GM21515 (cell line): ENCODE results near the gene SLC12A8.
"Not testable (repeated sequence)": the region's sequence is repeated elsewhere in the genome, so short reads cannot be mapped to it uniquely, and the experiment has no call there.

ENCODE experiments used
- ATAC-seq: cut with Tn5 transposase; IDR thresholded peaks from one replicate; pipeline ENCODE4 v1.9.1; 2021; ENCODE audit not compliant: unreplicated experiment

Gene SLC12A8

DNA sequence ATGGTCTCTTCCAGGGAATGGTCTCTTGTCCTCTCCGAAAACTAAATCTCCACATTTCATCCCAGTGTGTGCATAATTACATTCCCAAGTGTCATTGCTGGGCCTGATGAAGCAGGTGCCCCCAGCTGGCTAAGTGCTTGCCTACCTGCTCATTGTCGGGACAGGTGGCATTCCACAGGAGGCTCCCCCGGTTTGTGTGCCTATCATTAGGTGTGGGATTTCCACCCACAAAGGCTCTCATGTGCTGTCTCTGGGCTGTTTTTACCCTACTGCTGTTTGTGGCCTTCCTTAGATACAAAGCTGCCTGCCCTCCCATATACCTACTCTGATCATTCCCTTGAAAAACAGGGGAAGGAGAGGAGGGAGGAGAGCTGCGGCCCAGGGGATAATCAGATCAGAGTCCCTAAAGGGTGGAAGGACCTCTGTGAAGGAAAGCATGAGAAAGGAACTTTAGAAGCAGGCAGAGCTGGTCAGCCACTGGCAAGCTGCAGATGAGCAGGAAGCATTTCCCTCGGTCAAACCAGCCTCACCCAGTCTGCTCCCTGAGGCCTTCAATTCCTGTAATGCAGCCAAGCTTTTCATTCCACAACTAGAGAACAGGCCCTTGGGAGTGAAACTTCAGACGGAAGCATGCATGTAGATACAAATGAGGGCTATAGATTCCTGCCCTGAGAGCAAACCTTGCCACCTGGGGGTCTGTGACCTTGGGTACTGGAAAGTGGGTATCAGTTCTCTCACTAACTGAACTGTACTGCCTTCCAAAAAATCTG is 96.1 kb downstream of the SLC12A8 start:
- ATAC-seq, result no peak

DNA sequence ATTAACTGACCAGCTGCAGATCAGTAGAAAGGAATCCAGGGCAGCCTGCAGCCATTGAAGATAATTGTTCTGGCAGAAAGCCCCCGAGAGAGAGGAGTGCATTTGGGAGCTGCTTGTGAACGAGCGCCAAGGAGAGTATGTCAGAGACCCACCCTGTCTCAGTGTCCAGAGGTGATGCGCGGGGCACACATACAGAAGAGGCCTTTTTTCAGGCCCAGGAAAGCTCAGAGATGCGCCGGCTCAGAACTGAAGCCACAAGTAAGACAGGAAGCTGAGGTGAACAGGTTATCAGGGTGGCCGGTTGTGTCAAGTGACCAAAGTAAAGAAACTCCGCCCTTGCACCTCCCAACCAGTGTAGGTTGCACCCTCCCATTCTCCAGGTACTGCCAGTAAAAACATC is 96.9 kb downstream of the SLC12A8 start:
- ATAC-seq, result no peak

DNA sequence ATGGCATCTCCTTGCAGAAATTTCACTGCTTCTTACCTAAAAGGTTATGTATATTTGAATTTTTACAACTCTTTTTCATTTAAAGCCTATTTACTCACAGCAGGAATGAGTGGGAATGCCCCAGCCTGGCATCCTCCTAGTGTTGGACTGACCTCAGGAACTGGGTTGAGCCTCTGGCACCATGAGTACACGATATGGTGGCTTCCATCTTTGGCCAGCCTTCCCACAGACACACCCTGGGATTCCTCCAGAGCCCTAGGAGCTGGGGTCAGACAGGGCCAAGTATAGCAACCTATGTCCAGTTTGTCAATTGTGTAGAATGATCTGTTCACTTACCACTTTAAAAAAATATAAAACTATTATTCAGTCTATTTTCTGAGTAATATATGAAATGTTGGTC is 99.6 kb downstream of the SLC12A8 start:
- no peak for ATAC-seq

DNA sequence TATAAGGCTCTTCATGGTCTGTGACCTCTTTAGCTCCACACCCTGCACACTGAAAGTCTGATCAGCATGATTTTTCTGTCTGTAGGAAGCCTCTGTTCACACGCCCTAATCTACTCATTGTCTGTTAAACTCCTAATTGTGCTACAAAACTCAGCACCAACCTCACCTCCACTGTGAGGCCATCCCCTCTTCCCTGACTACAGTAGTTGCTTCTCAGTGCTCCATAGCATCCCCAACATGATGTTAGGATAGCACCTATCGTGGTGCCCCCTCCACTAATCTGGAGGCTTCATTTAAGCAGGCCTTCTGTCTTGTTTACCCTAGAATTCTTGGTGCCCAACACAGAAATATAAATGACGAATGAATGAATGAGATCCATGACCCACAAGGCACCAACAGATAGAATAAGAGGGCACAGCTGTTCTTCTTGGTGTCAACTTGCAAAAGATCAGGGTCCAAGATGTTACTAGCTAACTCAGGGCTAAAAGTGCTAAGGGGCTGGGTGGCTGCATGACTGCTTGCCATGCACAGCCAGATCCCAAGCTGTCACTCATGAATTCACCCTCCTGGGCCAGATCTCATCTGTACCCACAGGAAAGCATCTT is 101.6 kb downstream of the SLC12A8 start:
- no peak for ATAC-seq

GRCh38 chr3:125110016-125110875 is 102.3 kb downstream of the SLC12A8 start:
- ATAC-seq, result no peak

DNA sequence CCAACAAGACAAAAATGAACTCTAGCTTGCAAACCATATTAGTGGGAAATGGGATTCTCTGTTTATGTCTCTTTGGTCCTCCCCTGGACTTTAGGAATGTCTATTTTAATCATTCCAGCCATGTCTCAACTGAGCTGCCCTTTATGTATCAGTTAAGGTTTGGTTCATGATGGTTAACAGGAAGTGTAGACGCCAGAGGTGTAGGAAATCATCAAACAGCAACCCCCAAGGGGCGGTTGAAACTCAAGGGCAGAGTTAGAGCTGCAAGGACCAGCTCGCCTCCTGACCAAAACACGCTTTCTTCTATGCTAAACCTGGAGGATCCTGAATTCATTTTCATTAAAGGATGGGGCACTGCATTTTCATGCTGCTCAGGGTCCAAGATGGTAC is 103.0 kb downstream of the SLC12A8 start:
- ATAC-seq, result no peak

DNA sequence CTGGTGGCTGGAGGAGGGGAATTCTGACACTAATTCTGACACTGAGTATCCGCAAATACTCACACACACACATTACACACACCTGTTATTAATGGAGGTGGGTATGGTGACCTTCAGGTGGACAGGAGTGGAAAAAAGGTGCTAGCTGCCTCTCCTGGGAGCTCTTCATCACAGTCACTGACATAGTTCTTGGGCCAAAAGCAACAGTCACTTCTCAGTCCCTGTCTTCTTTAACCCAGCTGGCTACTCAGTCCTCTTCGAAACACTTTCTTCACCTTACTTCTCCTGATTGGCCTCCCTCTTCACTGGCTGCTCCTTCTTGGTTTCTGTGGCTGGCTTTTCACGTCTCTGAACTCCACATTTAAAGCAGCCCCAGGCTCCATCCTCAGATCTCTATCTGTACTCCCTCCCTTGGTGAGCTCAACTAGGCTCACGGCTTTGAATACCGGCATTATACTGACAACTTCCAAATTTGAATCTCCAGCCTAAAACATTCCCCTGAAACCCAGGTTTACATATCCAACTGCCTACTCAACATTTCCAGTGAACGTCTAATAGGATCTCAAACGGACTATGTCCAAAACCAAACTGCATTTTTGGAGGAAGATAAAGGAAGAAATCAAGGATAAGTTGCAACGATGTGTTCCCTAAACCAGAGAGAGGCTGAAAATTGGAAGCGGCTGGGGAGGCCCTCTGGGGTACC is 103.6 kb downstream of the SLC12A8 start:
- no peak for ATAC-seq

- peak; percentile 43 for ATAC-seq
Measured at GRCh38 chr3:125107861-125108567, 104.5 kb downstream of the SLC12A8 start.

DNA sequence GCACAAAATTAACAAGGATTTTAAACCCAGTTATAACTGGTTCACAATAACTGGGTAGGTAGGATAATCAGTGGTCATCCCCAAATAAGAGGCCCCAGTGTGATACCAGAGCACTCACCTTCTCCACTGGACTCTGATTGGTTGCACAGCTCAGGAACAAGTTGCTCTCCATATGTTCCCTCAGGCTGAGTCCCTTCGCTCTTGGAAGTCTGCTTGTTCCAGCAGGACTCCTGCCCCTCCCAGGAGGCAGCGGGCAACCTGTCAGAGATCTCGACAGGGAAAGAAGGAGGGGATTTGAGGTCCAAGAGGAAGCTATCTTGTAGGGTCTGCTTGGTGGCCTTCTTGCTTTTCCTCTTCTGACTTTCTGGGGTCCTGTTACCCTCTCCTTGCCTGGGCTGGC is 105.2 kb downstream of the SLC12A8 start:
- peak; percentile 21 for ATAC-seq

GRCh38 chr3:125105116-125105515 is 107.4 kb downstream of the SLC12A8 start:
- no peak for ATAC-seq

DNA sequence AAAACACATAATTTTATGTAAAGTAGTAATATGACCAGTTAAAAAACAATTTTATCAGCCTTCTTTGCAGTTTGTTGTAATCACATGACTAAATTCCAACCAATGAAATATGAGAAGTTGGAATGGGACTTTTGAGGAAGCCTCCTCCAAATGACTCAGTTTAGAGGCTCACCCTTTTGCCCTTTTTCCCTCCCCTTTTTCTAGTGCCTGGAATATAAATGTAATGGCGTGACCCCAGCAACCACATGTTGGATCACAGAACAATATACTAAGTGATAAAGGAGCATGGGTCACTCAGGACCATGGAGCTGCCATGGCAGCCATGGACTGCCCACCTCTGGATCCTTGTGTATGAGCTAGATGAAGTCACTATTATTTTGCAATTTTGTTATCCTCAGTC is 107.9 kb downstream of the SLC12A8 start:
- no peak for ATAC-seq

DNA sequence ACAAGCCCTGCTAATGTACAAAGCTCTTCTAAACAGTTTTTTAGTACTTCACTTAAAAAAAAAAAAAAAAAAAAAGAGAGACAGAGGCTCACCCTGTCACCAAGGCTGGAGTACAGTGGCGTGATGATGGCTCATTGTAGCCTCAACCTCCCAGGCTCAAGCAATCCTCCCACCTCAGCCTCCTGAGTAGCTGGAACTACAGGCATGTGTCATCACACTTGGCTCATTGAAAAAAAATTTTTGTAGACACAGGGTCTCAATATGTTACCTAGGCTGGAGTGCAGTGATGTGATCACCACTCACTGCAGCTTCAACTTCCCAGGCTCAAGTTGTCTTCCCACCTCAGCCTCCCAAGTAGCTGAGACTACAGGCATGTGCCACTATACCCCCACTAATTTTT is 109.1 kb downstream of the SLC12A8 start:
- ATAC-seq, result no peak

DNA sequence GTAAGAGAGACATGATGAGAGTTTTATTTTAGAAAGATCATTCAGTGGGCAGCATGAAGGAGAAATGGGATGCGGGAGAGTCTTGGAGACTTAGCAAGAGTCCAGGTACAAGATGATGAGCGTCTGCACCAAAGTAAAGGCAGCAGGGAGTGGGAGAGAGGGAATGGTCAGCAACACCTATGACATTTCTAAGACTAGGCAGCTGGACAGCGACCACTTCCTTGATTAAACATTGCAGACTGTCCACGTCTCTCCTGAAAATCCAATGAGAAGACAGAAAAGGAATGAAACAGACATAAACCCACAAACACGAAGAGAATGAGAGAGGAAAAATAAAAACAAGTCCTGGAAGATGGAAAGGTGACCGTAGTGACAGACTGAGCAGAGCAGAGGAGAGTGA is 110.1 kb downstream of the SLC12A8 start:
- no peak for ATAC-seq

GRCh38 chr3:125098611-125099291 is 113.8 kb downstream of the SLC12A8 start:
- no peak for ATAC-seq

DNA sequence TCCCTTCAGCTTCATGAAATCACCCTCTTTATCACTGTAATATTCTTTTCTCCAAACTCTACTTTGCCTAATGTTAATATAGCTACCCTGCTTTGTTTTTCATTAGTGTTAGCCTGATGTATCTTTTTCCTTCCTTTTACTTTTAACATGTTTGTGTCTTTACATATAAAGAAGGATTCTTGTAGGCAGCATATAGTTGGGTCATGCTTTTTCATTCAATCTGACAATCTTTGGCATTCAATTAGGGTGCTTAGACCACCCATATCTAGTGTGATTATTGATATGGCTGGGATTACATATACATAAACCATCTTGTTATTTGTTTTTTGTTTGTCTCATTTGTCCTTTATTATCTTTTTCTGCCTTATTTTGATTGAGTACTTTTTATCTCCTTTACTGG is 121.9 kb downstream of the SLC12A8 start:
- ATAC-seq, result no peak

DNA sequence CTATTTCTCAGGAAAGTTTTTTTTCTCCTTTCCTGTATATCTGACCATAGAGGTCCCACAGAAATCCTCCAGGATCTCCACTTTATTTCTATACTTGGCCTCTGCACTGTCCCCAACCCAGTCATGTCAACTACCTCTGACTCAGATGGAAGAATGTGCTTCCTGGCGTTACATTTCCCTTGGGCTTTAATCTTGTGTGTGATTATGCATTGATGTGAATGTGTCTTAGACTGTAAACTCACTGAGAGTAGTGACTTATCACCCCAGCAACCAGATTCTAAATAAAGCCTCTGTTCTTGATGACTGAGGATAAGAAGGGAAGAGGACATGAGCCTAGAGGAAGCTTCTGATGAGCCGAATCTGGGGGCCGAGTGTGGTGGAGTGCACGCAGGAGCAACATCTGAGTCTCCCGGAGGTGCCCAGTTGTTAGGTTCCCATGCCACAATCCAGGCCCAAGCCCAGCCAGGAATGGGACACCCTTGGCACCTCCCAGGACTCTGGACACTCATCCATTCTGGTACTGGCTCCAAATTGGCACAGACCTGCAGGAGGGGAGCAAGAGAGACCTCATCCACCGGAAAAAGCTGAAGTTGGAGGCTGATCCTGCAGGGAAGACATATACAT is 124.7 kb downstream of the SLC12A8 start:
- ATAC-seq, result no peak

GRCh38 chr3:125085166-125085565 is 127.4 kb downstream of the SLC12A8 start:
- ATAC-seq, result no peak

DNA sequence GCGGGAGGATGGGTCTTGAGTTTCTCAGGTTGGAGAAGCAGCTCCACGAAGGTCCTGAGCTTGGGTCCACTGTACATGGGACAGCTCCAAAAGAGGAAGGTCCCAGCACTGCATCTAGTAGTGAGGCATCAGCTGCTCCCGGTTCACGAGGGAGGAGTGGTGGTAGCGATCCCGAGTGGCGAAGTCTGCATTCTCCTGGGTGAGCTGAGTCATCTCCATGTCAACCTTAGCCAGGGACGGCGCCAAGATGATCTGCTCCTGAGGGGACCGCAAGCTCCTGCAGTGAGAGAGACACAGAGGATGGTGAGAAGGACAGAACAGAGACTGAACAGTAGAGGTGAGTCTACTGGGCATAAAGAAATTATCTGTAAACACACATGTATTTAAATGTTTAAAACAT is 128.8 kb downstream of the SLC12A8 start:
- ATAC-seq, result no peak

DNA sequence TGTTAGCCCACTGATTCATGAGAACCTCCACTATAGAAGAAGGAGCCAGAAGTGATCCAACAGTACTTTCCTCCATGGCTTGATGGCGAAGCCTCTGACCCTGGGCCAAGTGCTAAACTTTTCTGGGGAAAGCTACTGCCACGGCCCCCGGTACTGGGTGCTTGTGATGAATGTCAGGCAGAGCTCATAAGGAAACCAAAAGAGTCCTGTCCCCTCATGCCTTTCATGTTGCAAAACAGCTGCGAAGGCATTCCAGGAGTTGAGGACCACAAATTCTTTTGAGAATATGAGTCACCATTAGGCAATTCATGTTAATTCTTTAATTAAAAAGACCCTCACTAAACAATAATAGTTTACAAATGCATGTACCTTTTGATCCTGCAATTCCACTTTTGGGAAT is 130.2 kb downstream of the SLC12A8 start:
- not testable (repeated sequence) for ATAC-seq

GRCh38 chr3:125080077-125080476 is 132.5 kb downstream of the SLC12A8 start:
- ATAC-seq, result no peak
